NT2/D1 (cell line): Measurements from ENCODE around the gene NIPAL3.

ENCODE experiments used
- SUZ12 ChIP-seq: IDR thresholded peaks from 2 replicates; pipeline ENCODE4 v1.6.1; 2011; ENCODE audit not compliant: insufficient read length, insufficient read depth; ENCODE audit errors: extremely low read depth
- ZNF274 ChIP-seq: IDR thresholded peaks from 2 replicates; pipeline ENCODE4 v1.6.1; 2011; ENCODE audit warnings: mild to moderate bottlenecking, low read depth, low read length

GRCh38 chr1:24463776-24464735 is 48.5 kb downstream of the NIPAL3 start:
- TF ChIP-seq ZNF274 (no peak), SUZ12 (no peak)
